ENCODE data around the gene PRDX5.

- TF ChIP-seq EZH2 (IDR thresholded peaks at IDR 0.05; ENCODE audit: insufficient read depth, poor library complexity, severe bottlenecking) (no peak), EZH2phosphoT487 (IDR thresholded peaks at IDR 0.05; ENCODE audit: insufficient read depth, low read depth) (no peak)
Observed at GRCh38 chr11:64344787-64345186, 26.9 kb downstream of the PRDX5 start.

All from GM23248 (cell line).